ENCODE measurements around the gene COPS9. TPM values are rescaled to one million over a fixed set of nuclear protein-coding genes. Genes with fewer than 3 reads are reported as not detected.

COPS9 gene
- total RNA-seq, 2 experiments from 2014 or later, result 85.2 to 99.9 TPM

DNA sequence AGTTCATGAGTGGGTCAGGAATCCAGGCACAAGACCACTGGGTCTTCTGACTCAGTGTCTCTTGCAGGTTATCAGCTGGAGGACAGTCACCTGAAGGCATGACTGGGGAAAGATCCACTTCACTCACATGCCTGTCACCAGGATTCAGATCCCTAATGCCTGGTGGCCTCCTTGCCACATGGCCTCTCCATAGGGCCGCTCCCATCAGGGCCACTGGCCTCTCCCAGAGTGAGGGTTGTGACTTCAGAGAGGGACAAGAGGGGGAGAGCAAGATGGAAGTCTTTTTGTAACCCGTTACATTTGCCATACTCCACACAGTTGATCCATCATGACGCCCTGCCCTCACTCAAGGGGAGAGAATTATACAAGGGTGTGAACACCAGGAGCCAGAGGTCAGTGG lies 17.3 kb upstream of the COPS9 start:
- ChIA-PET CTCF (no interaction called here), POLR2A (no interaction called here)
- intact Hi-C loops (cut with micrococcal nuclease), result no loop called here
- H3K27me3 Mint-ChIP-seq, result peaks cover 11% of the 10 kb centered on the region
- H3K36me3 Mint-ChIP-seq, result no peaks in the 10 kb centered on the region
- H3K27ac Mint-ChIP-seq, result no peak overlapping the region
- peaks cover 2% of the 10 kb centered on the region for H3K9me3 Mint-ChIP-seq
- DNase-seq, result no peak
- H3K4me1 Mint-ChIP-seq (ENCODE audit: low read depth), result no peaks in the 10 kb centered on the region
- no peak overlapping the region for H3K4me3 Mint-ChIP-seq

DNA sequence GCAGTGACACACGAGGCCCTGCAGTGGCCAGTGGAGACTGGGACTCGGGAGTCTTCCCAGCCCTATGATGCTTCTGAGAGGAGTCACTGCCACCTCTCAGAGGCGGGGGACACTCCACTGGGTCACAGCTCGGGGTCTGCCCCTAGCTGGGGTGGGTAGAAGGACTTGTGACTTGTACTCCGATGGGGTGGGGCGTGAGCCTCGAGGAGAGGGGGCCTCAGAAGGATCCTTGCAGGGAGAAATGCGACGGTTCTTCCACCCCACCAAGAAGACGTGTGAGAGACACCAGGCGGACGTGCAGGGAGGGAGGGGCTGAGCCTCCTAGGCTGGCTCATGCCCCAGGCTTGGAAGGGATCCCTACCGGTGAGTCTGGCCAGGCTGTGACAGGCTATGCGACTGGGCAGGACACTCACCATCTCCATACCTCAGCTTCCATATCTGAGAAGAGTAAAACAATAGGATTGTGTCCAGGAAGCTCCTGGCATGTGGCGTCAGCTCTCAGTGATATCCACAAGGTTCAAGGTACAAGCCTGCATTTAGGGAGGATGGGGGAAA lies 15.4 kb upstream of the COPS9 start:
- ChIA-PET POLR2A (no interaction called here), CTCF (interaction anchor here (0.6 to 1.2 kb wide), 4 partner anchors 8 to 279 kb away, joined by 3 to 4 read pairs (median 3); no protein-coding TSS in a partner anchor)
- H3K27ac Mint-ChIP-seq, result no peak overlapping the region
- H3K9me3 Mint-ChIP-seq, result peaks cover 7% of the 10 kb centered on the region
- H3K27me3 Mint-ChIP-seq, result peaks cover 11% of the 10 kb centered on the region
- DNase-seq, result no peak
- no peaks in the 10 kb centered on the region for H3K4me1 Mint-ChIP-seq (ENCODE audit: low read depth)
- no peak overlapping the region for H3K4me3 Mint-ChIP-seq
- intact Hi-C loops (cut with micrococcal nuclease), result no loop called here
- no peaks in the 10 kb centered on the region for H3K36me3 Mint-ChIP-seq

DNA sequence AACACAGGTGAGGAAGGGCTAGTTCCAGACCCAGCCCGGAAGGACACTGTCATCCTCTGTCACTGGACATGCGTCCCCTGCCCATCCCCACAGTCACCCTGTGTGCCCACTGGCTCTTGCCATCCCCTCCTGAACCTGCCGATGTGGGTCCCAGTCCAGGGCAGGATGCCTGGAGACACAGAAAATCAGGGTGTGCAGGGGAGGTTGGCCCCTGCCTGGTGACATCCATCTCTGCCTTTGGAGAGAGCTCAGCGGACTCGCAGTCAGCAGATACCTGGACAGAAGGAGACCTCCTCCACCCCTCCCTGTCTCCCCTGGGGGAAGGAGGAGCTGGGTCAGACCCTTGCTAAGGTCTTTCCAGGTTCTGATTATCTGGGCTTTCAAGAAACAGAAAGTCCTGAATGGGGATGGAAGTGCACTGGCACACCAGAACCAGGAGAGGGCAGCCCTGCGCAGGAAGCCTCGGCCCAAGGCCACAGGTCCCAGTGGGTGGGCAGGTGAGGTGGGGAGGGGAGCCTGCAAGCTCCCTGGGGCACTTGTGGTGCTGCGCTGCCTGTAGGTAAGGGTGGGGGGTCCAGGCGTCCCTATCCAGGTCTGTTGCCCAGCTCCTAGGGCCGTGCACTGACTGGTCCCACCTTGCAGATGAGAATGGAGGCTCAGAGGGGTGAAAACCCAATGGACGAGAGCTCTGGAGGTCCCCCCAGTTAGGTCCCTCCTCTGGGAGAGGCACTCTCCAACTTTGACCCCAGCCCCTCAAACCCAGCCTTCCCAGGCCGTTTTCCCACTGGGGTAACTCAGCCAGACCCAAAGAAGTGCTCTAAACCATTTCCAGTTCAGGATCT lies 14.1 kb upstream of the COPS9 start:
- Mint-ChIP-seq H3K27me3 (peaks cover 11% of the 10 kb centered on the region), H3K27ac (no peak overlapping the region), H3K4me3 (no peak overlapping the region), H3K9me3 (peaks cover 7% of the 10 kb centered on the region), H3K36me3 (no peaks in the 10 kb centered on the region), H3K4me1 (ENCODE audit: low read depth) (no peaks in the 10 kb centered on the region)
- intact Hi-C loops (cut with micrococcal nuclease), result loop anchor here (1.0 kb wide), 1 partner anchor 288 kb away; no protein-coding TSS in a partner anchor
- ChIA-PET CTCF (interaction anchor here (0.7 to 1.5 kb wide), 5 partner anchors 20 to 91 kb away, joined by 3 to 6 read pairs (median 4); no protein-coding TSS in a partner anchor), POLR2A (no interaction called here)
- DNase-seq, result peak; percentile 45

DNA sequence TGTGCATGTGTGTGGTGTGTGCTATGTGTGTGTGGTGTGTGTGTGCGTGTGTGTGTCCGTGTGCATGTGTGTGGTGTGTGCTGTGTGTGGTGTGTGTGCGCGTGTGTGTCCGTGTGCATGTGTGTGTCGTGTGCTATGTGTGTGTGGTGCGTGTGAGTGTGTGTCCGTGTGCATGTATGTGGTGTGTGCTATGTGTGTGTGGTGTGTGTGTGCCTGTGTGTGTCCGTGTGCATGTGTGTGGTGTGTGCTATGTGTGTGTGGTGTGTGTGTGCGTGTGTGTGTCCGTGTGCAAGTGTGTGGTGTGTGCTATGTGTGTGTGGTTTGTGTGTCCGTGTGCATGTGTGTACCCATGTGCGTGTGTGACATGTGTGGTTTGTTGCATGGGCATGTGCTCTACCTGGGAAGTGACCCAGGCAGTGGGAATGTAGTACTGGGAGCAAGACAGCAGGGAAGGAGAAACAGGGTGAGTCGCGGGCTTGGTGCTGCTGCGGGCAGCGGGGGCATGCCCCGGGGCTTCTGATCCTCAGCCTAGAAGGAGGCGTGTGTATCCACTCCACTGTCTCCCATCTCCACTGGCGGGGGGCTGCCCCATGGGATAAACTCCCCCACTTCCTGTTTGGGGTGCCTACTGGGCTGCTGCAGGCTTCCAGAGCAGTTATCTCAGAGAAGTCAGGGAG lies 11.9 kb upstream of the COPS9 start:
- no peak for DNase-seq
- Mint-ChIP-seq H3K4me3 (no peak overlapping the region), H3K9me3 (peaks cover 7% of the 10 kb centered on the region), H3K27ac (no peak overlapping the region), H3K36me3 (no peaks in the 10 kb centered on the region), H3K27me3 (peaks cover 11% of the 10 kb centered on the region), H3K4me1 (ENCODE audit: low read depth) (no peaks in the 10 kb centered on the region)
- ChIA-PET CTCF (no interaction called here), POLR2A (no interaction called here)
- intact Hi-C loops (cut with micrococcal nuclease), result no loop called here

DNA sequence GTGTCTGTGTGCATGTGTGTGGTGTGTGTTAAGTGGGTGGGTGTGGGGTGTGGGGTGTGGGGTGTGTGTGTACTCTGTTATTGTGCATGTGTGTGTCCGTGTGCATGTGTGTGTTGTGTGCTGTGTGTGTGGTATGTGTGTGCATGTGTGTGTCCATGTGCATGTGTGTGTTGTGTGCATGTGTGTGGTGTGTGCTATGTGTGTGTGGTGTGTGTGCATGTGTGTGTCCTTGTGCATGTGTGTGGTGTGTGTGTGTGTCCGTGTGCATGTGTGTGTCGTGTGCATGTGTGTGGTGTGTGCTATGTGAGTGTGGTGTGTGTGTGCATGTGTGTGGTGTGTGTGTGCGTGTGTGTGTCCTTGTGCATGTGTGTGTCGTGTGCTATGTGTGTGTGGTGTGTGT lies 11.3 kb upstream of the COPS9 start:
- DNase-seq, result no peak
- Mint-ChIP-seq H3K9me3 (peaks cover 5% of the 10 kb centered on the region), H3K27ac (peak overlapping the region; percentile 49), H3K27me3 (peaks cover 14% of the 10 kb centered on the region), H3K4me3 (no peak overlapping the region), H3K4me1 (ENCODE audit: low read depth) (no peaks in the 10 kb centered on the region), H3K36me3 (no peaks in the 10 kb centered on the region)
- intact Hi-C loops (cut with micrococcal nuclease), result no loop called here
- CTCF ChIA-PET, result no interaction called here
- POLR2A ChIA-PET, result no interaction called here

DNA sequence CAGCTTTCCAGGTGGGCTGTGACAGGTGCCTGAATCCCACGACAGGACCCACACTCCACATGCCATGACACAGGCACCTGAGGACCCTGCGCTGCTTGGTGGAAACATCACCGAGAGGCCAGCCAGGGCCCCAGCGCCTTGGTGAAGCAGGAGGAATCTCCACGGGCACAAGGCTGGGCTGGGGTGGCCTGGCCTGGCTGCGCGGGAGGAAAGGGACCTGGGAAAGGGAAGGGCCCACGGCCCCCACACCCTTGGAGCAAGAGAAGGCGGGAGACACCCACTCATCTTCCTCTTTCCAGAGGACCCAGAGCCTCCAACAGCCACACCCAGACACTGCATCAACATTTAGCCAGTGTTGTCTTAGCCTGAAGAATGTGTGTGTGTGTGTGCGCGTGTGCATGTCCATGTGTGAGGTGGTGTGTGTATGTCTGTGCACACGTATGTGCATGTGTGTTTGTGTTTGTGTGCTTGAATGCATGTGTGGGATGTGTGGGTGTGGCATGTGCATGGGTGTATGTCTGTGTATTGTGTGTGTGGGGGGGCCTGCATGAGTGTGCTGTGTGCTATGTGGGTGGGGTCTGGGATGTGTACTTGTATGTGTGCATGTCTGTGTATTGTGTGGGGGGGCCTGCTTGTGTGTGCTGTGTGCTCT lies 10.6 kb upstream of the COPS9 start:
- no peak overlapping the region for H3K4me3 Mint-ChIP-seq
- CTCF ChIA-PET, result interaction anchor here (9.5 kb wide), 1 partner anchor 87 kb away, joined by 172 read pairs; no protein-coding TSS in a partner anchor
- intact Hi-C loops (cut with micrococcal nuclease), result no loop called here
- no peaks in the 10 kb centered on the region for H3K4me1 Mint-ChIP-seq (ENCODE audit: low read depth)
- peaks cover 5% of the 10 kb centered on the region for H3K9me3 Mint-ChIP-seq
- peak overlapping the region; percentile 49 for H3K27ac Mint-ChIP-seq
- no peak for DNase-seq
- H3K27me3 Mint-ChIP-seq, result peaks cover 11% of the 10 kb centered on the region
- H3K36me3 Mint-ChIP-seq, result no peaks in the 10 kb centered on the region
- POLR2A ChIA-PET, result no interaction called here

DNA sequence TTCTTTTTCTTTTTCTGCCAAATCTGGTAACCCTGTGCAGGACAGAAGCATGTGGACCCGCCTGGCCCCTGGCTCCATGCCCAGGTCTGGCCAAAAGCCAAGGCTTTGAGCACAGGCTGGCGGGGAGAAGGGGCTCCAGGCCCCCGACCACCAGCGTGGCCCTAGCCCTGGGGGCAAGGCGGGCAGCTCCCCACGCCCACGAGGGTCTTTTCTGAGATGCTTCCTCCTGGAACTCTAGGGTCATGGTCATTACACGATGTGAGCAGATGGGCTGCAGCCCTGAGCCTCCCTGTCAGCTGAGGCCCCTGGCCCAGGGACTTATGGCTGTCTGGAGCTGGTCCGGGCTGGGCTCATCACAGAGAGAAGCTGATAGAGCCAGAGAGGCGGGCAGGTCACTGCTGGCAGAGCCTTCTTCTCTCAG lies 10.0 kb upstream of the COPS9 start:
- POLR2A ChIA-PET, result no interaction called here
- H3K4me3 Mint-ChIP-seq, result no peak overlapping the region
- peaks cover 7% of the 10 kb centered on the region for H3K27me3 Mint-ChIP-seq
- no peaks in the 10 kb centered on the region for H3K36me3 Mint-ChIP-seq
- peaks cover 5% of the 10 kb centered on the region for H3K9me3 Mint-ChIP-seq
- intact Hi-C loops (cut with micrococcal nuclease), result no loop called here
- no peaks in the 10 kb centered on the region for H3K4me1 Mint-ChIP-seq (ENCODE audit: low read depth)
- no peak for DNase-seq
- no peak overlapping the region for H3K27ac Mint-ChIP-seq
- CTCF ChIA-PET, result interaction anchor here (1.2 to 9.5 kb wide), 4 partner anchors 80 to 124 kb away, joined by 6 to 172 read pairs (median 16); no protein-coding TSS in a partner anchor

DNA sequence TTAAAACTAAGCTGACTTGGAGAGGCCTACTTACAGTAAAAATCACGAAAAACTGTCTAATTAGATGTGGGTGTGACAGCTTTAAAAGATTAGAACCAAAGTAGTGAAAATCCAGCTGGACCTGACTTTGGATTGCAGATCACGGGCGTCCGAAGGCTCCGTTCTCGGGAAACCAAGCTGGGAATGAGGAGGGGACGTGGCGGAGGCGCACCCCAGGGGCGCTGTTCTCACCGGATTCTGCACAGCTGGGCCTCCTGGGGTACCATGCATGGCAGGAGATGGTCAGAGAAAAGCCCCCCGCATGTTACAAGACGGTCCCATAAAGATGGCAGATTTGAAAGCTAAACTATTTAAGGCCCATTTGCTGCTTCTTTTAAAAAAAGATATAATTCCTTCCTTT lies 9.4 kb upstream of the COPS9 start:
- H3K27me3 Mint-ChIP-seq, result peaks cover 7% of the 10 kb centered on the region
- CTCF ChIA-PET, result interaction anchor here (1.2 to 9.5 kb wide), 4 partner anchors 80 to 123 kb away, joined by 6 to 172 read pairs (median 16); no protein-coding TSS in a partner anchor

DNA sequence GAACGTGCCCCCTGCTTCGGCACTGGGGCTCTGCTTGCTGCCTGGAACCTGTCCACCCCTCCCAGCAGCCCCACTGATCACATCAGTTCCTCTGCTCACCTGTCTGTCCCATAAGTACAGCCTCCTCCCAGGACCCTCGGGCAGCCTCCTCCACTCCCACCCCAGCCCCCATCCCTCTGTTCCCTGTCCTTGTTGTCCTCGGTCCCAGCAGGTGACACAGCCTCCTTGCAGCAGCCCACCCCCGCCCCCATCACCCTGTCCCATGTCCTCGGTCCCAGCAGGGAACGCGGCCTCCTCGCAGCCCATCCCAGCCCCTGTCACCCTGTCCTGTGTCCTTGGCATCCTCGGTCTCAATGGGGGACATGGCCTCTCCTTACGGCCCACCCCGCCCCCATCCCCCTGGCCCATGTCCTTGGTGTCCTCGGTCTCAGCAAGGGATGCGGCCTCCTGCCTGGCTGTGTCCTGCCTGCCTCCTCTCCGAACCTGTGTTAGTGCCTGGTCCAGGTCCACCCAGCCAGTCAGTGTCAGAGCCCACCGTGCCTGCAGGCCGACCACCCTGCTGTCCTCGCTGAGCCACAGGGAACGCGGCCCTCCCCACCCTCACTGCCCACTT lies 8.7 kb upstream of the COPS9 start:
- DNase-seq, result no peak
- H3K4me1 Mint-ChIP-seq (ENCODE audit: low read depth), result no peaks in the 10 kb centered on the region
- intact Hi-C loops (cut with micrococcal nuclease), result no loop called here
- ChIA-PET CTCF (interaction anchor here (0.8 to 9.5 kb wide), 9 partner anchors 30 to 123 kb away, joined by 3 to 172 read pairs (median 6); no protein-coding TSS in a partner anchor), POLR2A (no interaction called here)
- no peaks in the 10 kb centered on the region for H3K36me3 Mint-ChIP-seq
- H3K27me3 Mint-ChIP-seq, result peaks cover 5% of the 10 kb centered on the region
- no peak overlapping the region for H3K27ac Mint-ChIP-seq
- no peak overlapping the region for H3K4me3 Mint-ChIP-seq
- H3K9me3 Mint-ChIP-seq, result peaks cover 5% of the 10 kb centered on the region

More for the DNA sequence above, 9.4 kb upstream of the COPS9 start:
- POLR2A ChIA-PET, result no interaction called here
- Mint-ChIP-seq H3K4me3 (no peak overlapping the region), H3K9me3 (peaks cover 5% of the 10 kb centered on the region), H3K4me1 (ENCODE audit: low read depth) (no peaks in the 10 kb centered on the region), H3K27ac (no peak overlapping the region), H3K36me3 (no peaks in the 10 kb centered on the region)
- intact Hi-C loops (cut with micrococcal nuclease), result no loop called here
- no peak for DNase-seq

DNA sequence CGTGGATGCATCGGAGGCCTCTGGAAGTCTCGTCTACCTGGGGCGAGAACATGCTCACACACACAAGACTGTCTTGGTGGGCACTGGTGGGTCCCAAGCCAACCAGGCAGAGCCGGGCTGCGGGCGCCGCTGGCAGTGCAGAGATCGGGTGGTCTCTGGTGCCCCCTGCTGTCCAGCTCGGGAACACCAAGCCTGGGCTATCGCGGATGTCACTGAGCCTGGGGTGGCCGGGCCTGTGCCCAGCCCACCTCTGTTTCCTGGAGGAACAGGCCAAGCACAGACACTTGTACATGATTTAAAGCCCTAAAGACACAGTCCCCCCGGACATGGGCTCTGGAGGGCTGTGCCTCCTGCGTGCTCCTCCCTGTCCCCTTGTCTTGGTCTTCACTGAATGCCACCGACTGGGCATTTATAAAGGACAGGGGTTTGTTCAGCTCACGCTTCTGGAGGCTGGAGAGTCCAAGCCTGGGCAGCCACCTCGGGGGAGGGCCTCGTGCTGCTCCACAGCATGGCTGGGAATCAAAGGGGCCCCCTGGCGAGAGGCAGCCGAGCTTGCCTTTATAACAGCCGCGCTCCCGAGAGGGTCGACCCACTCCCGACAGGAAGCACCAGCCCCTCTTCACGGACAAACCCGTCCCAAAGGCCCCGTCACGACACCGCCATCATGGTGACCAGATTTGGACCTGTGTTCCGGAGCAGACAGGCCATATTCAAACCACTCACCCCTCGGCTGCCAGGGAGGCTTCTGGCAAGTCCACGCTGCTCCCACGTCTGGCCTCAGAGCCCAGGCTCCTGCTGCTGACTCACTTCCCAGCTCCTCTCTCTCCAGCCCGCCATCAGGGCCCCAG lies 7.9 kb upstream of the COPS9 start:
- no peak overlapping the region for H3K27ac Mint-ChIP-seq
- no peaks in the 10 kb centered on the region for H3K36me3 Mint-ChIP-seq
- intact Hi-C loops (cut with micrococcal nuclease), result loop anchor here (1.0 to 2.0 kb wide), 2 partner anchors 83 to 209 kb away; no protein-coding TSS in a partner anchor
- H3K4me3 Mint-ChIP-seq, result no peak overlapping the region
- ChIA-PET POLR2A (no interaction called here), CTCF (interaction anchor here (0.6 to 9.5 kb wide), 19 partner anchors 8 to 257 kb away, joined by 3 to 172 read pairs (median 4); partner anchors contain the start of gene OR6B3)
- H3K9me3 Mint-ChIP-seq, result peaks cover 5% of the 10 kb centered on the region
- H3K4me1 Mint-ChIP-seq (ENCODE audit: low read depth), result no peaks in the 10 kb centered on the region
- H3K27me3 Mint-ChIP-seq, result peaks cover 5% of the 10 kb centered on the region
- DNase-seq, result peak; percentile 84

DNA sequence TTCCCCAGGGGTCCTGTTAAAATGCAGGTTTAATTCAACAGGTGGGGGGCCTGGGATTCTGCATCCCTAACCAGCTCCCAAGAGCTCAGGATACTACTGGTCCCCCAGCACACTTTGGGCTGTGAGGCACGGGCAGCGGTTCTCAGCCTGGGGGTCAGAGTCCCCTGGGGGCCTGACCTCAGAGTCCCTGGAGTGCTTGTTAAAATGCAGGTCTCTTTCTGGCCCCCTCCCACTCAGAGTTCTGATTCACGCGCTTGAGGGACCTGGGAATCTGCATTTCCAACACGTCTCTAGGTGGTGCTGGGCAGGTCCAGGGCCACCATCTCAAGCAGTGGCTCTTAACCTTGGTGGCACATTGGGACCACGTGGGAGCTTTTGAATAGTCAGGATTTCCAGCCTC lies 7.2 kb upstream of the COPS9 start:
- Mint-ChIP-seq H3K27ac (no peak overlapping the region), H3K9me3 (peaks cover 5% of the 10 kb centered on the region), H3K4me3 (no peak overlapping the region), H3K4me1 (ENCODE audit: low read depth) (no peaks in the 10 kb centered on the region), H3K36me3 (no peaks in the 10 kb centered on the region), H3K27me3 (peaks cover 5% of the 10 kb centered on the region)
- ChIA-PET POLR2A (no interaction called here), CTCF (interaction anchor here (0.6 to 9.5 kb wide), 15 partner anchors 9 to 1054 kb away, joined by 3 to 172 read pairs (median 3); partner anchors contain the start of gene OR6B3)
- intact Hi-C loops (cut with micrococcal nuclease), result loop anchor here (1.0 to 2.0 kb wide), 2 partner anchors 82 to 208 kb away; no protein-coding TSS in a partner anchor
- DNase-seq, result no peak

All from activated CD4-positive, alpha-beta memory T cell treated with anti-CD3 and anti-CD28 coated beads for 36 hours (primary cell).